Keratinocyte (primary cell): ENCODE data around the gene YJU2. TPM values are rescaled to one million over a fixed set of nuclear protein-coding genes. Genes with fewer than 3 reads are reported as not detected.

ENCODE experiments used
- DNase-seq: peaks from one replicate; pipeline ENCODE4 v3.0.0-alpha.2; 2011; ENCODE audit warnings: low read depth, missing footprints, low spot score
- FAIRE-seq: peaks from 2 replicates; lab custom pipeline; 2011; peaks lifted over from hg19 to GRCh38; lab: Jason Lieb, UNC
- H2AFZ ChIP-seq: 2 replicates; pipeline ENCODE4 v1.6.0; 2012; ENCODE audit warnings: low read length, control low read depth, inconsistent platforms; ENCODE audit not compliant: control insufficient read depth
- H3K27ac ChIP-seq: 2 replicates; pipeline ENCODE4 v1.5.1; 2011; ENCODE audit warnings: low read length; ENCODE audit not compliant: control insufficient read depth, insufficient read depth
- H3K27me3 ChIP-seq: 3 replicates; pipeline ENCODE4 v1.6.0; 2011; ENCODE audit warnings: low read length; ENCODE audit not compliant: control insufficient read depth, insufficient read depth; ENCODE audit errors: extremely low read depth
- H3K36me3 ChIP-seq, 2 experiments: 2 replicates in 1 of 2; 3 replicates in 1 of 2; pipeline ENCODE4 v1.5.1; 2011; ENCODE audit warnings: low read length in 2 of 2, mild to moderate bottlenecking in 1 of 2; ENCODE audit not compliant: control insufficient read depth in 2 of 2, insufficient read depth in 2 of 2; ENCODE audit errors: extremely low read depth in 1 of 2
- H3K4me1 ChIP-seq: 3 replicates; pipeline ENCODE4 v1.5.1; 2011; ENCODE audit warnings: low read length; ENCODE audit not compliant: control insufficient read depth, insufficient read depth; ENCODE audit errors: extremely low read depth
- H3K4me2 ChIP-seq: 3 replicates; pipeline ENCODE4 v1.6.0; 2011; ENCODE audit warnings: low read depth, low read length; ENCODE audit not compliant: control insufficient read depth, insufficient read depth; ENCODE audit errors: extremely low read depth
- H3K4me3 ChIP-seq, 3 experiments: fragments of 200-600 bp in 1 of 3; sonication (generic) in 1 of 3; 2 replicates in 2 of 3; 3 replicates in 1 of 3; pipeline ENCODE4 v1.5.1; 2011 to 2016; ENCODE audit warnings: low read length in 3 of 3, mild to moderate bottlenecking in 3 of 3, control low read depth in 2 of 3, inconsistent platforms in 1 of 3, low read depth in 1 of 3, mixed read lengths in 1 of 3, mixed run types in 1 of 3, moderate library complexity in 1 of 3; ENCODE audit not compliant: control insufficient read depth in 2 of 3, insufficient read depth in 2 of 3; ENCODE audit errors: extremely low read depth in 1 of 3
- H3K79me2 ChIP-seq: 2 replicates; pipeline ENCODE4 v1.6.0; 2012; ENCODE audit warnings: low read length; ENCODE audit not compliant: control insufficient read depth, insufficient read depth
- H3K9ac ChIP-seq: 3 replicates; pipeline ENCODE4 v1.6.0; 2011; ENCODE audit warnings: low read length; ENCODE audit not compliant: control insufficient read depth, insufficient read depth; ENCODE audit errors: extremely low read depth
- H3K9me1 ChIP-seq: 3 replicates; pipeline ENCODE4 v1.6.0; 2011; ENCODE audit warnings: low read length; ENCODE audit not compliant: control insufficient read depth, insufficient read depth; ENCODE audit errors: extremely low read depth
- H3K9me3 ChIP-seq: 2 replicates; pipeline ENCODE4 v1.5.1; 2012; ENCODE audit warnings: low read depth, low read length; ENCODE audit not compliant: control insufficient read depth
- H4K20me1 ChIP-seq: 3 replicates; pipeline ENCODE4 v1.6.0; 2011; ENCODE audit warnings: low read length; ENCODE audit not compliant: control insufficient read depth, insufficient read depth; ENCODE audit errors: extremely low read depth
- CTCF ChIP-seq, 3 experiments: IDR thresholded peaks in 1 of 3; conservative IDR thresholded peaks in 1 of 3; optimal IDR thresholded peaks in 1 of 3; 2 replicates in 2 of 3; 3 replicates in 1 of 3; pipeline versions ENCODE3 to v1.5.1; 2011; ENCODE audit warnings: low read length in 3 of 3, mild to moderate bottlenecking in 3 of 3, moderate library complexity in 2 of 3, control low read depth in 1 of 3, inconsistent platforms in 1 of 3; ENCODE audit not compliant: insufficient read depth in 2 of 3; ENCODE audit errors: extremely low read depth in 1 of 3
- EZH2 ChIP-seq: IDR thresholded peaks from one replicate; pipeline ENCODE4 v1.6.1; 2012; ENCODE audit warnings: inconsistent platforms, mild to moderate bottlenecking, low read length, moderate library complexity
- dilution Hi-C: fragments of 300-500 bp; cut with MboI; formaldehyde crosslinking; loops from one replicate; pipeline ENCODE4 v1.7.0; 2020; ENCODE audit warnings: low sequenced_read_pairs; ENCODE audit not compliant: extremely low pct_ligation_motif_present
- polyA plus RNA-seq, 5 experiments: library from polyadenylated mRNA; depleted of rRNA in 3 of 5; stranded (reverse) in 3 of 5; stranded (forward) in 1 of 5; unstranded in 1 of 5; fragments of >200 nt; gene quantifications; 1 replicate in 1 of 5; 2 replicates in 3 of 5; 3 replicates in 1 of 5; pipeline versions ENCODE4 v1.2.1 to v1.2.3, GENCODE V29; 2011 to 2012; ENCODE audit warnings: missing spikeins in 2 of 5, low read depth in 1 of 5, low replicate concordance in 1 of 5

YJU2 gene
- polyA plus RNA-seq, 1 donor (not counting 4 experiments of a cell fraction or from before 2014, with no cell fraction given) = 13.7 TPM

DNA sequence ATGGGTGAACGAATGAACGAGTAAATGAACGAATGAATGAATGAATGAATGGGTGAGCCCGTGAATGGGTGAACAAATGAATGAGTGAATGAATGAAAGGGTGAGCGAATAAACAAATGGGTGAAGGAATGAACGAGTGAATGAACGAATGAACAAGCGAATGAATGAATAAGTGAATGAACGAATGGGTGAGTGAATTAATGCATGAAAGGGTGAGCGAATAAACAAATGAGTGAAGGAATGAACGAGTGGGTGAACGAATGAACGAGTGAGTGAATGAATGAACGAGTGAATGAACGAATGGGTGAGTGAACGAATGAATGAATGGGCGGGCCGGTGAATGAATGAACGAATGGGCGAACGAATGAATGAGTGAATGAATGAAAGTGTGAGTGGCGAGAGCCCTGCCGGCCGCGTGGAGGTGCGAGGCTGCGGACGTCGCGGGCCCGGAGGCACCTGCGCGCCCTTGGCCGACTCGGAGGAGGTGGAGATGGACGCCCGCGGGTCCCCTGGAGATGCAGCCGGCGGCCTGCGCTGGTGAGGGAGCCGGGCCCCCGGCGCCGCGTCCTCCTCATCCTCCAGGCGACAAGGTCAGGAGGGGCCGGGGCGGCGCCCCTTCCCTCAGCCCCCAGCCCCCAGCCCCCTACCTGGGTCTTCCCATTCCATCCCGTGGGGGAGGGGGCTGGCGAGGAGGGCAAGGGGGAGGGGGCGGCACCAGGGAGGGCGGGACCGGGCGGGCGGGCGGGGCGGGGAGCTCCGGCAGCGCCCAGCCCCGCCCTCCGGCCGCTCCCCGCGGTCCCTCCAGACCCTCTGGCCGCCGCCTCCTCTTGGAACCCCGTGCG lies 49.0 kb upstream of the YJU2 start:
- TF ChIP-seq CTCF (optimal IDR thresholded peaks at IDR 0.05 in 1 of 3, IDR thresholded peaks at IDR 0.05 in 1 of 3, conservative IDR thresholded peaks at IDR 0.05 in 1 of 3; ENCODE audit: extremely low read depth in 1 of 3, insufficient read depth in 2 of 3, low read length in 3 of 3) (no peak), EZH2 (peak; percentile 34)
- Histone ChIP-seq H3K9ac (no peak overlapping the region), H3K36me3 (no peaks in the 10 kb centered on the region), H3K27ac (no peak overlapping the region), H3K9me1 (no peaks in the 10 kb centered on the region), H4K20me1 (no peaks in the 10 kb centered on the region), H2AFZ (no peak overlapping the region), H3K79me2 (no peaks in the 10 kb centered on the region), H3K27me3 (peaks cover 21% of the 10 kb centered on the region), H3K4me1 (no peaks in the 10 kb centered on the region), H3K4me3 (no peak overlapping the region), H3K9me3 (no peaks in the 10 kb centered on the region), H3K4me2 (no peak overlapping the region)
- DNase-seq (no peak), FAIRE-seq (no peak)
- dilution Hi-C loops = no loop called here

DNA sequence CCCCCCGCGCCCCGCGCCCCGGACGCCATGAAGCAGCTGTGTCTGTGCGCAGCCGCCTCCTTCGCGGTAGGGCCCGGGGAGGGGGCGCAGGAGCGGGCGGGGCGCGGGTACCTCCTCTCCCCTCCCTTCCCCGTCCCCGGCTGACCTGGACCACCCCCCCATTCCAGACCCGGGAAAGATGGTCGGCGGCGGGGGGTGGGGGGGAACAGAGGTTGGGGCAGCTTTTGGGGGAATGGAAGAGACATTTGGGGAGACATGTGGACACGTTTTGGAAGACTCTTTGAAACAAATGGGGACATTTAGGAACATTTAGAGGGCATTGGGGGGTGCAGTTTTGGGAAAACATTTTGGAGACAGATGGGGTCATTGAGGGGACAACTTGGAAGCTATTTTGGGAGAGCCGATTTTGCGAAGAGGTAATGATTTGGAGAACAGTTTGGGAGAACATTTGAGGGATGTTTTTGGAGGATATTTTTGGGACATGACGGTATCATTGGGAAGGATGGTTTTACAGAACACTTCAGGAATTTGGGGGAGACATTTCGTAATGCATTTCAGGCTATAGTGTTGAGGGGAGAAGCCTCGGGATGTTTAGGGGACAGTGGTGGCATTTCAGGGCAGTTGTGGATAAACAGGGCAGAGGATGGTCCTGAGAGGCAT lies 48.3 kb upstream of the YJU2 start:
- no peaks in the 10 kb centered on the region for H3K79me2 ChIP-seq
- no peaks in the 10 kb centered on the region for H3K4me1 ChIP-seq
- H3K9ac ChIP-seq = no peak overlapping the region
- no peak for TF ChIP-seq CTCF (optimal IDR thresholded peaks at IDR 0.05 in 1 of 3, IDR thresholded peaks at IDR 0.05 in 1 of 3, conservative IDR thresholded peaks at IDR 0.05 in 1 of 3; ENCODE audit: extremely low read depth in 1 of 3, insufficient read depth in 2 of 3, low read length in 3 of 3)
- TF ChIP-seq EZH2 = peak; percentile 11
- no peaks in the 10 kb centered on the region for H4K20me1 ChIP-seq
- no peaks in the 10 kb centered on the region for H3K9me1 ChIP-seq
- no peaks in the 10 kb centered on the region for H3K36me3 ChIP-seq
- dilution Hi-C loops = no loop called here
- H3K4me3 ChIP-seq = no peak overlapping the region
- H2AFZ ChIP-seq = no peak overlapping the region
- no peaks in the 10 kb centered on the region for H3K9me3 ChIP-seq
- no peak overlapping the region for H3K4me2 ChIP-seq
- no peak overlapping the region for H3K27ac ChIP-seq
- H3K27me3 ChIP-seq = peaks cover 21% of the 10 kb centered on the region
- FAIRE-seq (no peak), DNase-seq (no peak)
